Measurements from ENCODE around the gene KMT2A.
A peak's percentile ranks its signal among the peaks of the same experiment; 100 is the strongest.

Gene KMT2A

GRCh38 chr11:118530683-118531596 lies 94.6 kb downstream of the KMT2A start, which contains the start of gene TMEM25:
TSS of gene TMEM25 (plus strand) at chr11:118531192. CDS start at chr11:118531802, 610 bp downstream.
- H3K9ac ChIP-seq (ENCODE audit: low read depth in 1 of 2, low read length in 2 of 2): peak within 1 kb of the TSS; percentile 79 to 91
- no peaks in the 10 kb centered on the region for H3K27me3 ChIP-seq (ENCODE audit: control insufficient read depth in 1 of 2, insufficient read depth in 2 of 2, low read length in 2 of 2)
- no peaks in the 10 kb centered on the region for H3K9me3 ChIP-seq (ENCODE audit: control insufficient read depth in 1 of 2, low read length in 2 of 2)
- H3K4me1 ChIP-seq (ENCODE audit: control insufficient read depth in 1 of 2, insufficient read depth in 2 of 2, low read length in 2 of 2): peaks cover 65 to 78% of the 10 kb centered on the region in 2 donors
- H3K4me3 ChIP-seq (ENCODE audit: low read depth in 1 of 2, low read length in 2 of 2): peak within 1 kb of the TSS; percentile 92 to 97
- H3K36me3 ChIP-seq (ENCODE audit: control insufficient read depth in 1 of 2, insufficient read depth in 2 of 2, low read length in 2 of 2): peaks cover 10 to 13% of the 10 kb centered on the region in 2 donors
- H3K27ac ChIP-seq (ENCODE audit: low read depth, low read length): peak within 1 kb of the TSS; percentile 84

- no peaks in the 10 kb centered on the region for H3K9me3 ChIP-seq (ENCODE audit: control insufficient read depth in 1 of 2, low read length in 2 of 2)
- peak overlapping the region; percentile 84 for H3K27ac ChIP-seq (ENCODE audit: low read depth, low read length)
- H3K4me3 ChIP-seq (ENCODE audit: low read depth in 1 of 2, low read length in 2 of 2): peak overlapping the region; percentile 92 to 97
- peaks cover 10 to 13% of the 10 kb centered on the region in 2 donors for H3K36me3 ChIP-seq (ENCODE audit: control insufficient read depth in 1 of 2, insufficient read depth in 2 of 2, low read length in 2 of 2)
- H3K9ac ChIP-seq (ENCODE audit: low read depth in 1 of 2, low read length in 2 of 2): peak overlapping the region; percentile 79 to 91
- H3K27me3 ChIP-seq (ENCODE audit: control insufficient read depth in 1 of 2, insufficient read depth in 2 of 2, low read length in 2 of 2): no peaks in the 10 kb centered on the region
- H3K4me1 ChIP-seq (ENCODE audit: control insufficient read depth in 1 of 2, insufficient read depth in 2 of 2, low read length in 2 of 2): peaks cover 62 to 75% of the 10 kb centered on the region in 2 donors
Measured at GRCh38 chr11:118531597-118532084, 95.3 kb downstream of the KMT2A start.

GRCh38 chr11:118532091-118532490 lies 95.8 kb downstream of the KMT2A start:
- peaks cover 58 to 71% of the 10 kb centered on the region in 2 donors for H3K4me1 ChIP-seq (ENCODE audit: control insufficient read depth in 1 of 2, insufficient read depth in 2 of 2, low read length in 2 of 2)
- no peaks in the 10 kb centered on the region for H3K9me3 ChIP-seq (ENCODE audit: control insufficient read depth in 1 of 2, low read length in 2 of 2)
- peaks cover 10 to 13% of the 10 kb centered on the region in 2 donors for H3K36me3 ChIP-seq (ENCODE audit: control insufficient read depth in 1 of 2, insufficient read depth in 2 of 2, low read length in 2 of 2)
- H3K27me3 ChIP-seq (ENCODE audit: control insufficient read depth in 1 of 2, insufficient read depth in 2 of 2, low read length in 2 of 2): no peaks in the 10 kb centered on the region
- peak overlapping the region; percentile 84 for H3K27ac ChIP-seq (ENCODE audit: low read depth, low read length)
- peak overlapping the region; percentile 79 to 91 for H3K9ac ChIP-seq (ENCODE audit: low read depth in 1 of 2, low read length in 2 of 2)
- H3K4me3 ChIP-seq (ENCODE audit: low read depth in 1 of 2, low read length in 2 of 2): peak overlapping the region; percentile 92 to 97

GRCh38 chr11:118532852-118533768 lies 96.8 kb downstream of the KMT2A start:
- Histone ChIP-seq H3K4me1 (ENCODE audit: control insufficient read depth in 1 of 2, insufficient read depth in 2 of 2, low read length in 2 of 2) (peaks cover 47 to 62% of the 10 kb centered on the region in 2 donors), H3K27ac (ENCODE audit: low read depth, low read length) (peak overlapping the region; percentile 82), H3K4me3 (ENCODE audit: low read depth in 1 of 2, low read length in 2 of 2) (peak overlapping the region; percentile 44 to 97), H3K27me3 (ENCODE audit: control insufficient read depth in 1 of 2, insufficient read depth in 2 of 2, low read length in 2 of 2) (no peaks in the 10 kb centered on the region), H3K9me3 (ENCODE audit: control insufficient read depth in 1 of 2, low read length in 2 of 2) (no peaks in the 10 kb centered on the region), H3K36me3 (ENCODE audit: control insufficient read depth in 1 of 2, insufficient read depth in 2 of 2, low read length in 2 of 2) (peaks cover 7 to 13% of the 10 kb centered on the region in 2 donors), H3K9ac (ENCODE audit: low read depth in 1 of 2, low read length in 2 of 2) (peak overlapping the region; percentile 79 to 91)

- peak overlapping the region; percentile 73 to 91 for H3K9ac ChIP-seq (ENCODE audit: low read depth in 1 of 2, low read length in 2 of 2)
- H3K27me3 ChIP-seq (ENCODE audit: control insufficient read depth in 1 of 2, insufficient read depth in 2 of 2, low read length in 2 of 2): no peaks in the 10 kb centered on the region
- peak overlapping the region; percentile 50 to 97 for H3K4me3 ChIP-seq (ENCODE audit: low read depth in 1 of 2, low read length in 2 of 2)
- peak overlapping the region; percentile 84 for H3K27ac ChIP-seq (ENCODE audit: low read depth, low read length)
- no peaks in the 10 kb centered on the region for H3K9me3 ChIP-seq (ENCODE audit: control insufficient read depth in 1 of 2, low read length in 2 of 2)
- peaks cover 38 to 52% of the 10 kb centered on the region in 2 donors for H3K4me1 ChIP-seq (ENCODE audit: control insufficient read depth in 1 of 2, insufficient read depth in 2 of 2, low read length in 2 of 2)
- H3K36me3 ChIP-seq (ENCODE audit: control insufficient read depth in 1 of 2, insufficient read depth in 2 of 2, low read length in 2 of 2): peaks cover 7 to 13% of the 10 kb centered on the region in 2 donors
Measured at GRCh38 chr11:118533769-118534729, 97.8 kb downstream of the KMT2A start.

- H3K27ac ChIP-seq (ENCODE audit: low read depth, low read length): no peak overlapping the region
- H3K9me3 ChIP-seq (ENCODE audit: control insufficient read depth in 1 of 2, low read length in 2 of 2): no peaks in the 10 kb centered on the region
- H3K9ac ChIP-seq (ENCODE audit: low read depth in 1 of 2, low read length in 2 of 2): peak overlapping the region in 1 of 2 donors; percentile 63
- peak overlapping the region in 1 of 2 donors; percentile 65 for H3K4me3 ChIP-seq (ENCODE audit: low read depth in 1 of 2, low read length in 2 of 2)
- peaks cover 26 to 40% of the 10 kb centered on the region in 2 donors for H3K4me1 ChIP-seq (ENCODE audit: control insufficient read depth in 1 of 2, insufficient read depth in 2 of 2, low read length in 2 of 2)
- H3K36me3 ChIP-seq (ENCODE audit: control insufficient read depth in 1 of 2, insufficient read depth in 2 of 2, low read length in 2 of 2): peaks cover 7 to 13% of the 10 kb centered on the region in 2 donors
- H3K27me3 ChIP-seq (ENCODE audit: control insufficient read depth in 1 of 2, insufficient read depth in 2 of 2, low read length in 2 of 2): no peaks in the 10 kb centered on the region
Measured at GRCh38 chr11:118535261-118535660, 99.0 kb downstream of the KMT2A start.

GRCh38 chr11:118536726-118537125 lies 100.4 kb downstream of the KMT2A start:
- no peaks in the 10 kb centered on the region for H3K27me3 ChIP-seq (ENCODE audit: control insufficient read depth in 1 of 2, insufficient read depth in 2 of 2, low read length in 2 of 2)
- H3K36me3 ChIP-seq (ENCODE audit: control insufficient read depth in 1 of 2, insufficient read depth in 2 of 2, low read length in 2 of 2): peaks cover 7 to 16% of the 10 kb centered on the region in 2 donors
- H3K9me3 ChIP-seq (ENCODE audit: control insufficient read depth in 1 of 2, low read length in 2 of 2): no peaks in the 10 kb centered on the region
- no peak overlapping the region for H3K4me3 ChIP-seq (ENCODE audit: low read depth in 1 of 2, low read length in 2 of 2)
- H3K4me1 ChIP-seq (ENCODE audit: control insufficient read depth in 1 of 2, insufficient read depth in 2 of 2, low read length in 2 of 2): peaks cover 25 to 34% of the 10 kb centered on the region in 2 donors
- H3K9ac ChIP-seq (ENCODE audit: low read depth in 1 of 2, low read length in 2 of 2): no peak overlapping the region
- H3K27ac ChIP-seq (ENCODE audit: low read depth, low read length): no peak overlapping the region

GRCh38 chr11:118537409-118537980 lies 101.2 kb downstream of the KMT2A start:
- Histone ChIP-seq H3K9ac (ENCODE audit: low read depth in 1 of 2, low read length in 2 of 2) (no peak overlapping the region), H3K4me3 (ENCODE audit: low read depth in 1 of 2, low read length in 2 of 2) (no peak overlapping the region), H3K36me3 (ENCODE audit: control insufficient read depth in 1 of 2, insufficient read depth in 2 of 2, low read length in 2 of 2) (peaks cover 7 to 21% of the 10 kb centered on the region in 2 donors), H3K4me1 (ENCODE audit: control insufficient read depth in 1 of 2, insufficient read depth in 2 of 2, low read length in 2 of 2) (peaks cover 25 to 26% of the 10 kb centered on the region in 2 donors), H3K9me3 (ENCODE audit: control insufficient read depth in 1 of 2, low read length in 2 of 2) (no peaks in the 10 kb centered on the region), H3K27me3 (ENCODE audit: control insufficient read depth in 1 of 2, insufficient read depth in 2 of 2, low read length in 2 of 2) (no peaks in the 10 kb centered on the region), H3K27ac (ENCODE audit: low read depth, low read length) (no peak overlapping the region)

Measured in duodenal mucosa (tissue), 2 donors.